ENCODE results near the gene NOP58. TPM values are rescaled to one million over a fixed set of nuclear protein-coding genes. Genes with fewer than 3 reads are reported as not detected.

NOP58 gene
- total and polyA plus RNA-seq, 10 of the 15 experiments (the other 5 are each of a cell fraction or from before 2014, with no cell fraction given), result 131 to 327 (median 217) TPM

GRCh38 chr2:202251494-202251893 is 14.1 kb upstream of the NOP58 start:
- TF ChIP-seq EP300 (IDR thresholded peaks at IDR 0.05; ENCODE audit: borderline replicate concordance in 1 of 2, control insufficient read depth in 1 of 2, low read depth in 2 of 2, low read length in 2 of 2) (no peak), MXI1 (IDR thresholded peaks at IDR 0.05; ENCODE audit: low read depth, low read length) (no peak)
- H3K9ac ChIP-seq (ENCODE audit: control insufficient read depth, insufficient read depth, low read length), result no peak overlapping the region
- no peaks in the 10 kb centered on the region for H4K20me1 ChIP-seq (ENCODE audit: control insufficient read depth, insufficient read depth)
- H3K4me3 ChIP-seq, result no peak overlapping the region
- intact Hi-C loops (cut with micrococcal nuclease; ENCODE audit: unreplicated experiment) (no loop called here), in situ Hi-C loops (cut with MboI) (no loop called here)
- POLR2A ChIA-PET, result interaction anchor here (0.7 to 1.0 kb wide), 2 partner anchors 15 to 674 kb away, joined by 4 to 5 read pairs; no protein-coding TSS in a partner anchor
- WGBS (ENCODE audit: insufficient coverage, insufficient replicate concordance, low lambda C conversion rate, missing lambda C conversion rate), result 54% methylated on average over 3 of the region's 5 CpGs
- H3K4me1 ChIP-seq (ENCODE audit: control insufficient read depth, insufficient read depth, low read length), result no peaks in the 10 kb centered on the region
- SMC1A ChIA-PET (ENCODE audit: uncharacterized antibody, unreplicated experiment), result interaction anchor here (0.6 to 1.4 kb wide), 3 partner anchors 18 to 282 kb away, joined by 3 to 4 read pairs (median 4); no protein-coding TSS in a partner anchor
- DNase-seq (ENCODE audit: low read depth, low spot score), result no peak
- FAIRE-seq, result no peak
- no peak overlapping the region for H3K4me2 ChIP-seq (ENCODE audit: control insufficient read depth, insufficient read depth)
- no TSS peak for BruUV-seq (replicated peaks)
- peaks cover 1% of the 10 kb centered on the region; the same call in 1 of the 3 replicates for H3K9me3 ChIP-seq (replicated peaks; ENCODE audit: control insufficient read depth, insufficient read depth, low read length)
- CTCF ChIA-PET, result no interaction called here
- no peak overlapping the region for H2AFZ ChIP-seq (ENCODE audit: control insufficient read depth, low read depth, low read length)
- RAD21 ChIA-PET (ENCODE audit: unreplicated experiment), result no interaction called here
- no peaks in the 10 kb centered on the region for H3K36me3 ChIP-seq (ENCODE audit: control insufficient read depth in 2 of 2, insufficient read depth in 2 of 2, low read length in 1 of 2)
- H3K27ac ChIP-seq (ENCODE audit: control insufficient read depth, insufficient read depth), result no peak overlapping the region
- no peaks in the 10 kb centered on the region for H3K27me3 ChIP-seq (replicated peaks in 1 of 2; ENCODE audit: control insufficient read depth in 2 of 2, insufficient read depth in 2 of 2, low read length in 1 of 2)
- ATAC-seq, result no peak
- no peaks in the 10 kb centered on the region for H3K79me2 ChIP-seq (ENCODE audit: control insufficient read depth, insufficient read depth, low read length)

GRCh38 chr2:202261531-202261930 is 4.0 kb upstream of the NOP58 start:
- BruUV-seq (replicated peaks), result no TSS peak
- Histone ChIP-seq H3K4me3 (no peak overlapping the region), H3K4me2 (ENCODE audit: control insufficient read depth, insufficient read depth) (no peak overlapping the region), H3K36me3 (ENCODE audit: control insufficient read depth in 2 of 2, insufficient read depth in 2 of 2, low read length in 1 of 2) (no peaks in the 10 kb centered on the region), H4K20me1 (ENCODE audit: control insufficient read depth, insufficient read depth) (no peaks in the 10 kb centered on the region), H3K9ac (ENCODE audit: control insufficient read depth, insufficient read depth, low read length) (no peak overlapping the region), H2AFZ (ENCODE audit: control insufficient read depth, low read depth, low read length) (no peak overlapping the region), H3K4me1 (ENCODE audit: control insufficient read depth, insufficient read depth, low read length) (peaks cover 10% of the 10 kb centered on the region), H3K27ac (ENCODE audit: control insufficient read depth, insufficient read depth) (no peak overlapping the region), H3K9me3 (replicated peaks; ENCODE audit: control insufficient read depth, insufficient read depth, low read length) (no peaks in the 10 kb centered on the region), H3K27me3 (replicated peaks in 1 of 2; ENCODE audit: control insufficient read depth in 2 of 2, insufficient read depth in 2 of 2, low read length in 1 of 2) (no peaks in the 10 kb centered on the region), H3K79me2 (ENCODE audit: control insufficient read depth, insufficient read depth, low read length) (peaks cover 16% of the 10 kb centered on the region)
- RAD21 ChIA-PET (ENCODE audit: unreplicated experiment), result no interaction called here
- CTCF ChIA-PET, result no interaction called here
- FAIRE-seq (no peak), ATAC-seq (no peak), DNase-seq (ENCODE audit: low read depth, low spot score) (no peak)
- intact Hi-C loops (cut with micrococcal nuclease; ENCODE audit: unreplicated experiment), result no loop called here
- SMC1A ChIA-PET (ENCODE audit: uncharacterized antibody, unreplicated experiment), result no interaction called here
- POLR2A ChIA-PET, result no interaction called here
- 80% methylated on average over 4 of the region's 4 CpGs for WGBS (ENCODE audit: insufficient coverage, insufficient replicate concordance, low lambda C conversion rate, missing lambda C conversion rate)
- in situ Hi-C loops (cut with MboI), result no loop called here
- TF ChIP-seq FOXK2 (IDR thresholded peaks at IDR 0.05), result no peak
- TF ChIP-seq, protein P1, sequence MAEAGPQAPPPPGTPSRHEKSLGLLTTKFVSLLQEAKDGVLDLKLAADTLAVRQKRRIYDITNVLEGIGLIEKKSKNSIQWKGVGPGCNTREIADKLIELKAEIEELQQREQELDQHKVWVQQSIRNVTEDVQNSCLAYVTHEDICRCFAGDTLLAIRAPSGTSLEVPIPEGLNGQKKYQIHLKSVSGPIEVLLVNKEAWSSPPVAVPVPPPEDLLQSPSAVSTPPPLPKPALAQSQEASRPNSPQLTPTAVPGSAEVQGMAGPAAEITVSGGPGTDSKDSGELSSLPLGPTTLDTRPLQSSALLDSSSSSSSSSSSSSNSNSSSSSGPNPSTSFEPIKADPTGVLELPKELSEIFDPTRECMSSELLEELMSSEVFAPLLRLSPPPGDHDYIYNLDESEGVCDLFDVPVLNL (IDR thresholded peaks at IDR 0.05; ENCODE audit: low read depth, low read length), result no peak
- TF ChIP-seq ETV6 (conservative IDR thresholded peaks at IDR 0.05 in 1 of 2, IDR thresholded peaks at IDR 0.05 in 1 of 2; ENCODE audit: borderline replicate concordance in 1 of 2, low read depth in 1 of 2), result no peak
- TF ChIP-seq NR2C2 (IDR thresholded peaks at IDR 0.05; ENCODE audit: borderline replicate concordance, control insufficient read depth, insufficient read length, low read depth), result no peak
- TF ChIP-seq ZZZ3 (IDR thresholded peaks at IDR 0.05; ENCODE audit: control insufficient read depth, insufficient read length, low read depth), result no peak
- no peak for TF ChIP-seq SIX5 (IDR thresholded peaks at IDR 0.05; ENCODE audit: low read depth, low read length, severe bottlenecking)
- TF ChIP-seq, protein P2, sequence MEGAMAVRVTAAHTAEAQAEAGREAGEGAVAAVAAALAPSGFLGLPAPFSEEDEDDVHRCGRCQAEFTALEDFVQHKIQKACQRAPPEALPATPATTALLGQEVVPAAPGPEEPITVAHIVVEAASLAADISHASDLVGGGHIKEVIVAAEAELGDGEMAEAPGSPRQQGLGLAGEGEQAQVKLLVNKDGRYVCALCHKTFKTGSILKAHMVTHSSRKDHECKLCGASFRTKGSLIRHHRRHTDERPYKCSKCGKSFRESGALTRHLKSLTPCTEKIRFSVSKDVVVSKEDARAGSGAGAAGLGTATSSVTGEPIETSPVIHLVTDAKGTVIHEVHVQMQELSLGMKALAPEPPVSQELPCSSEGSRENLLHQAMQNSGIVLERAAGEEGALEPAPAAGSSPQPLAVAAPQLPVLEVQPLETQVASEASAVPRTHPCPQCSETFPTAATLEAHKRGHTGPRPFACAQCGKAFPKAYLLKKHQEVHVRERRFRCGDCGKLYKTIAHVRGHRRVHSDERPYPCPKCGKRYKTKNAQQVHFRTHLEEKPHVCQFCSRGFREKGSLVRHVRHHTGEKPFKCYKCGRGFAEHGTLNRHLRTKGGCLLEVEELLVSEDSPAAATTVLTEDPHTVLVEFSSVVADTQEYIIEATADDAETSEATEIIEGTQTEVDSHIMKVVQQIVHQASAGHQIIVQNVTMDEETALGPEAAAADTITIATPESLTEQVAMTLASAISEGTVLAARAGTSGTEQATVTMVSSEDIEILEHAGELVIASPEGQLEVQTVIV (IDR thresholded peaks at IDR 0.05; ENCODE audit: borderline replicate concordance, partially characterized antibody), result no peak
- no peak for TF ChIP-seq SREBF1 (IDR thresholded peaks at IDR 0.05; ENCODE audit: low read length)
- no peak for TF ChIP-seq RBBP5 (conservative IDR thresholded peaks at IDR 0.05)
- TF ChIP-seq MYB (IDR thresholded peaks at IDR 0.05; ENCODE audit: borderline replicate concordance, low read depth, low read length), result no peak
- TF ChIP-seq MEF2A (IDR thresholded peaks at IDR 0.05; ENCODE audit: insufficient read depth, low read depth, low read length), result no peak
- no peak for TF ChIP-seq RAD51 (IDR thresholded peaks at IDR 0.05)
- no peak for TF ChIP-seq NFYA (IDR thresholded peaks at IDR 0.05; ENCODE audit: borderline replicate concordance, low read depth, low read length)

Measured in GM12878 (cell line).